Body of pancreas (tissue), 4 donors: Measurements from ENCODE around the gene VWA8. TPM values are rescaled to one million over a fixed set of nuclear protein-coding genes. Genes with fewer than 3 reads are reported as not detected.
"Not testable (repeated sequence)": the region's sequence is repeated elsewhere in the genome, so short reads cannot be mapped to it uniquely, and the experiment has no call there.

ENCODE experiments used
- ATAC-seq: fragments of 150-250 bp; one replicate; pipeline ENCODE4 v1.9.1; 2016
- DNase-seq, 4 donors: peaks; one replicate each; pipeline ENCODE4 v3.0.0-alpha.2; 2019
- H3K27ac ChIP-seq, 4 donors: fragments of 200-600 bp; sonication (generic); 1 replicate in 3 of 4; 2 replicates in 1 of 4; pipeline versions ENCODE4 v1.5.1 to v1.6.1; 2016 to 2019; ENCODE audit warnings: mild to moderate bottlenecking in 1 of 4, mixed read lengths in 1 of 4, moderate library complexity in 1 of 4
- H3K27me3 ChIP-seq, 2 donors: fragments of 200-600 bp; sonication (generic); one replicate each; pipeline ENCODE4 v1.6.0; 2016; ENCODE audit warnings: mild to moderate bottlenecking in 1 of 2
- H3K36me3 ChIP-seq, 2 donors: fragments of 200-600 bp; sonication (generic); replicated peaks in 1 of 2; 2 replicates each; pipeline ENCODE4 v1.5.1; 2016; ENCODE audit warnings: low read depth in 2 of 2; ENCODE audit not compliant: insufficient read depth in 1 of 2
- H3K4me1 ChIP-seq: fragments of 200-600 bp; sonication (generic); one replicate; pipeline ENCODE4 v1.6.0; 2016
- H3K4me3 ChIP-seq, 2 donors: fragments of 200-600 bp; sonication (generic); 1 replicate in 1 of 2; 2 replicates in 1 of 2; pipeline ENCODE4 v1.5.1; 2016 to 2019
- H3K9me3 ChIP-seq, 3 donors: fragments of 200-600 bp; sonication (generic); 1 replicate in 2 of 3; 2 replicates in 1 of 3; pipeline ENCODE4 v1.5.1; 2016
- POLR2A ChIP-seq, 3 donors: fragments of 450-650 bp; IDR thresholded peaks; one replicate each; pipeline ENCODE4 v1.6.1; 2016; ENCODE audit warnings: antibody characterized with exemption in 3 of 3, mild to moderate bottlenecking in 2 of 3
- whole genome bisulfite sequencing, 2 donors: methylation state at CpG; one replicate each; pipeline ENCODE4 v1.1.5; 2017; 5-methylcytosine and 5-hydroxymethylcytosine counted together
- intact Hi-C: fragments of 100-400 bp; cut with DNase I; formaldehyde crosslinking; loops from one replicate; pipeline ENCODE4 v1.15.1; 2023
- total RNA-seq, 2 donors: library from RNA; depleted of rRNA; stranded (reverse); fragments of >200 nt; gene quantifications; one replicate each; pipeline ENCODE4 v1.1.0, GENCODE V29; 2016
- TF ChIP-seq, protein P1 (sequence below), 7 experiments: fragments of 450-650 bp in 4 of 7; fragments of 200-600 bp in 3 of 7; sonication (generic) in 3 of 7; IDR thresholded peaks; one replicate each; pipeline ENCODE4 v1.5.1; 2016 to 2019; ENCODE audit warnings: antibody characterized with exemption in 7 of 7

Gene VWA8
- total RNA-seq, 2 donors from 2014 or later = 15.8 to 29.3 TPM

DNA sequence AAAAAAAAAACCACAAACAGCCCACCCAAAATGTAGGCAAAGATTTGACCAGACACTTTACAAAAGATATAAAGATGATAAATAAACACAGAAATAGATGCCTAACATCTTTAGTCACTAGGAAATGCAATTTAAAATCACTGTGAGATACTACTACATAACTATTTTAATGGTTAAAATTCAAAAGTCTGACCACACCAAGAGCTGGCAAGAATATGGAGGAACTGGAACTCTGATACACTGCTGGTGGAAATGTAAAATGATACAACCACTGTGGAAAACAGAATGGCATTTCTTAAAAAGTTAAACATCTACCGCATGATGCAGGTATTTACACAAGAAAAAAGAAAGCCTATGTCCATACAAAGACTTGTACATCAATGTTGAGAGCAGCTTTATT is 26.8 kb downstream of the VWA8 start:
- H3K27me3 ChIP-seq = no peaks in the 10 kb centered on the region
- intact Hi-C loops = no loop called here

DNA sequence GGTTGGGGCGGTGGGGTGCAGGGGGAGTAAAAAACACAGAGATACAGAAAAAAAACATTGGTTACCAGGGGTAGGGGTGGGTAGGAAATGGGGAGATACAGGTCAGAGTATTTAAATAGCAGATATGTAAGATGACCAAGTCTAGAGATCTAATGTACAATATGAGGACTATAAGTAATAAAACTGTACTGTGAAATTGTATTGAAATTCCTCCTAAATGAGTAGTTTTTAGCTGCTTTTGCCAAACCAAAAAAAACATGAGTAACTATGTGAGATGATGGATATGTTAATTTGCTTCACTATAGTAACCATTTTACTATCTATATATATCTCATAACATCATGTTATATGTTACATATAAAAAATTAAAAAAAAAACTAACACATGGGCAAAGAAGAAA is 29.6 kb downstream of the VWA8 start:
- no peaks in the 10 kb centered on the region for H3K36me3 ChIP-seq
- no peak for TF ChIP-seq POLR2A (IDR thresholded peaks at IDR 0.05)
- TF ChIP-seq, protein P1, sequence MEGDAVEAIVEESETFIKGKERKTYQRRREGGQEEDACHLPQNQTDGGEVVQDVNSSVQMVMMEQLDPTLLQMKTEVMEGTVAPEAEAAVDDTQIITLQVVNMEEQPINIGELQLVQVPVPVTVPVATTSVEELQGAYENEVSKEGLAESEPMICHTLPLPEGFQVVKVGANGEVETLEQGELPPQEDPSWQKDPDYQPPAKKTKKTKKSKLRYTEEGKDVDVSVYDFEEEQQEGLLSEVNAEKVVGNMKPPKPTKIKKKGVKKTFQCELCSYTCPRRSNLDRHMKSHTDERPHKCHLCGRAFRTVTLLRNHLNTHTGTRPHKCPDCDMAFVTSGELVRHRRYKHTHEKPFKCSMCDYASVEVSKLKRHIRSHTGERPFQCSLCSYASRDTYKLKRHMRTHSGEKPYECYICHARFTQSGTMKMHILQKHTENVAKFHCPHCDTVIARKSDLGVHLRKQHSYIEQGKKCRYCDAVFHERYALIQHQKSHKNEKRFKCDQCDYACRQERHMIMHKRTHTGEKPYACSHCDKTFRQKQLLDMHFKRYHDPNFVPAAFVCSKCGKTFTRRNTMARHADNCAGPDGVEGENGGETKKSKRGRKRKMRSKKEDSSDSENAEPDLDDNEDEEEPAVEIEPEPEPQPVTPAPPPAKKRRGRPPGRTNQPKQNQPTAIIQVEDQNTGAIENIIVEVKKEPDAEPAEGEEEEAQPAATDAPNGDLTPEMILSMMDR (IDR thresholded peaks at IDR 0.05) = no peak
- no peaks in the 10 kb centered on the region for H3K9me3 ChIP-seq
- no peak overlapping the region for H3K4me3 ChIP-seq
- H3K27ac ChIP-seq = no peak overlapping the region
- no peaks in the 10 kb centered on the region for H3K27me3 ChIP-seq
- DNase-seq (no peak), ATAC-seq (no peak)
- 92 to 100% methylated on average over 1 of the region's 1 CpG for WGBS, 2 donors
- H3K4me1 ChIP-seq = no peaks in the 10 kb centered on the region
- intact Hi-C loops = no loop called here

More for the DNA sequence above, 26.8 kb downstream of the VWA8 start:
- TF ChIP-seq, protein P1 (IDR thresholded peaks at IDR 0.05) = no peak
- no peak for TF ChIP-seq POLR2A (IDR thresholded peaks at IDR 0.05)
- peaks cover 6% of the 10 kb centered on the region for H3K4me1 ChIP-seq
- no peak for DNase-seq
- no peaks in the 10 kb centered on the region for H3K9me3 ChIP-seq
- ATAC-seq = no peak
- H3K27ac ChIP-seq = no peak overlapping the region
- H3K36me3 ChIP-seq = no peaks in the 10 kb centered on the region
- H3K4me3 ChIP-seq = no peak overlapping the region
- WGBS, 2 donors = 91 to 96% methylated on average over 1 of the region's 1 CpG

DNA sequence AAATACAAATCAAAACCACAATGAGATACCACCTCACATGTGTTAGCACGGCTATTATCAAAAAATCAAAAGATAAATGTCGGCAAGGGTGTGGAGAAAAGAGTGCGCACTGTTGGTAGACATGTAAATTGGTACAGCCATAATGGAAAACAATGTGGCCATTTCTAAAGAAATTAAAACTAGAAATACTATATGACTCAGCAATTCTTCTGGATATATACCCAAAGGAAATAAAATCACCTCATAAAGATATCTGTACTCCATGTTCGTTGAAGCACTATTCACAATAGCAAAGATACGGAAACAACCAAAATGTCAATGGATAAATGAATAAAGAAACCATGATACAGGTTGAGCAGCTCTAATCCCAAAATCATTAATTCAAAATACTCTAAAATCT is 30.8 kb downstream of the VWA8 start:
- no peak overlapping the region for H3K4me3 ChIP-seq
- no peaks in the 10 kb centered on the region for H3K27me3 ChIP-seq
- no peaks in the 10 kb centered on the region for H3K9me3 ChIP-seq
- no peaks in the 10 kb centered on the region for H3K4me1 ChIP-seq
- H3K27ac ChIP-seq = no peak overlapping the region
- 94 to 96% methylated on average over 5 of the region's 5 CpGs for WGBS, 2 donors
- DNase-seq = no peak
- H3K36me3 ChIP-seq = no peaks in the 10 kb centered on the region
- TF ChIP-seq POLR2A (IDR thresholded peaks at IDR 0.05) = no peak
- TF ChIP-seq, protein P1 (IDR thresholded peaks at IDR 0.05) = no peak
- no peak for ATAC-seq
- intact Hi-C loops = no loop called here

DNA sequence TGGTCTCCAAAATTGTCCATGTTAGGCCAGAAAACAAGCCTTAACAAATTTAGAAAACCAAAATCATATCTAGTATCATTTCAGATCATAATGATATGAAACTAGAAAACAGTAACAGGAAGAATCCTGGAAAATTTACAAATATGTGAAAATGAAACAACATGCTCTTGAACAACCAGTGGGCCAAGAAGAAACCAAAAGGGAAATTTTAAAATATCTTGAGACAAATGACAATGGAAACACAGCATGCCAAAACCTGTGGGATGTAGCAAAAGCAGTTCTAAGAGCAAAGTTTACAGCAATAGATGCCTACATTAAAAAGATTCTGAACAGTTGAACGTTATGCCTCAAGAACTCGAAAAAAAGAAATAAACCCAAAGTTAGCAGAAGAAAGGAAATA is 32.6 kb downstream of the VWA8 start:
- TF ChIP-seq POLR2A (IDR thresholded peaks at IDR 0.05) = no peak
- H3K27ac ChIP-seq = no peak overlapping the region
- H3K36me3 ChIP-seq = no peaks in the 10 kb centered on the region
- H3K4me1 ChIP-seq = no peaks in the 10 kb centered on the region
- DNase-seq (no peak), ATAC-seq (no peak)
- no peaks in the 10 kb centered on the region for H3K27me3 ChIP-seq
- no peaks in the 10 kb centered on the region for H3K9me3 ChIP-seq
- WGBS, 2 donors = 76 to 82% methylated on average over 2 of the region's 2 CpGs
- H3K4me3 ChIP-seq = no peak overlapping the region
- intact Hi-C loops = no loop called here

DNA sequence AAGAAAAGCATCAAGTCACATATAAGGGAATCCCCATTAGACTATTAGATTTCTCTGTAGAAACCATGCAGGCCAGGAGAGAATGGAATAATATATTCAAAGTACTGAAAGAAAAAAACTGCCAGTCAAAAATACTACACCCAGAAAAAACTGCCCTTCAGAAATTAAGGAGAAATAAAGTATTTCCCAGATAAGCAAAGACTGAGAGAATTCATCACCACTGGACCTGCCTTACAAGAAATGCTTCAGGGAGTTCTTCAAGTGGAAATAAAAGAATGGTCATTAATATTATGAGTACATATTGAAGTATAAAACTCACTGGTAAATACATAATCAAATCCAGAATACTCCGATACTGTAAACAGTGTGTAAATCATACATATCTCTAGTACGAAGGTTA is 35.9 kb downstream of the VWA8 start:
- 99 to 100% methylated on average over 2 of the region's 2 CpGs for WGBS, 2 donors
- Histone ChIP-seq H3K36me3 (no peaks in the 10 kb centered on the region), H3K4me3 (no peak overlapping the region), H3K27me3 (no peaks in the 10 kb centered on the region), H3K4me1 (no peaks in the 10 kb centered on the region), H3K9me3 (no peaks in the 10 kb centered on the region), H3K27ac (no peak overlapping the region)
- TF ChIP-seq, protein P1 (IDR thresholded peaks at IDR 0.05) = no peak
- TF ChIP-seq POLR2A (IDR thresholded peaks at IDR 0.05) = no peak
- intact Hi-C loops = no loop called here
- ATAC-seq (no peak), DNase-seq (no peak)

DNA sequence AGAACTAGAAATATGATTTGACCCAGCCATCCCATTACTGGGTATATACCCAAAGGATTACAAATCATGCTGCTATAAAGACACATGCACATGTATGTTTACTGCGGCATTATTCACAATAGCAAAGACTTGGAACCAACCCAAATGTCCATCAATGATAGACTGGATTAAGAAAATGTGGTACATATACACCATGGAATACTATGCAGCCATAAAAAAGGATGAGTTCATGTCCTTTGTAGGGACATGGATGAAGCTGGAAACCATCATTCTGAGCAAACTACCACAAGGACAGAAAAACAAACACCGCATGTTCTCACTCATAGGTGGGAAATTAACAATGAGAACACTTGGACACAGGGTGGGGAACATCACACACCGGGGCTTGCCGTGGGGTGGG is 38.0 kb downstream of the VWA8 start:
- 96 to 100% methylated on average over 4 of the region's 4 CpGs for WGBS, 2 donors
- intact Hi-C loops, DNase-seq: not testable (repeated sequence)

More for the DNA sequence above, 38.0 kb downstream of the VWA8 start:
- not testable (repeated sequence) for H3K36me3 ChIP-seq, H3K9me3 ChIP-seq, H3K4me1 ChIP-seq, H3K27ac ChIP-seq, H3K4me3 ChIP-seq, H3K27me3 ChIP-seq, ATAC-seq
